Measurements from ENCODE around the gene CTNNB1. TPM values are rescaled to one million over a fixed set of nuclear protein-coding genes. Genes with fewer than 3 reads are reported as not detected.

The CTNNB1 gene
- total RNA-seq, 1 experiment from 2014 or later: 460 TPM

DNA sequence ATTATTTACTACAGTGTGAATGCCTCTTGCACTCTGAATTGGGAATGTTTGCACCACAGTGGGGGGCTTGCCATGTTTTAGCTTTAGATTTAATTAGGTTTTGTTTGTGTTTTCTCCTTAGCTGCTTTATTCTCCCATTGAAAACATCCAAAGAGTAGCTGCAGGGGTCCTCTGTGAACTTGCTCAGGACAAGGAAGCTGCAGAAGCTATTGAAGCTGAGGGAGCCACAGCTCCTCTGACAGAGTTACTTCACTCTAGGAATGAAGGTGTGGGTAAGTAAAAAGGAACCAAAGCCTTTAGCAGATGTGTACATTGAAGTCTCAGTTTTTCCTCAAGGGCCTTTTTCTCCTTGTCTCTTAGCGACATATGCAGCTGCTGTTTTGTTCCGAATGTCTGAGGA, 36.9 kb downstream of the CTNNB1 start:
- Histone ChIP-seq H3K27ac (ENCODE audit: low read length) (no peak overlapping the region), H3K9ac (ENCODE audit: low read length) (no peak overlapping the region), H3K36me3 (ENCODE audit: low read depth, low read length) (peaks cover 87% of the 10 kb centered on the region), H3K4me3 (ENCODE audit: low read length) (no peak overlapping the region), H3K27me3 (ENCODE audit: low read length) (no peaks in the 10 kb centered on the region), H3K79me2 (ENCODE audit: low read length) (no peaks in the 10 kb centered on the region), H3K4me2 (ENCODE audit: low read length) (no peak overlapping the region), H3K4me1 (ENCODE audit: insufficient read depth, low read length) (no peaks in the 10 kb centered on the region), H2AFZ (ENCODE audit: low read length) (no peak overlapping the region), H3F3A (ENCODE audit: low read length, unreplicated experiment) (no peaks in the 10 kb centered on the region), H3K9me2 (replicated peaks; ENCODE audit: low read length) (no peaks in the 10 kb centered on the region), H3K9me3 (ENCODE audit: low read length) (no peaks in the 10 kb centered on the region), H4K20me1 (ENCODE audit: low read length) (peaks cover 22% of the 10 kb centered on the region)
- no peak for ATAC-seq
- CTCF ChIA-PET: no interaction called here
- BruUV-seq (replicated peaks): no TSS peak
- POLR2A ChIA-PET (ENCODE audit: unreplicated experiment): no interaction called here
- TF ChIP-seq EZH2phosphoT487 (IDR thresholded peaks at IDR 0.05; ENCODE audit: borderline replicate concordance, low read length): no peak
- TF ChIP-seq EZH2 (IDR thresholded peaks at IDR 0.05; ENCODE audit: low read length, unreplicated experiment): no peak
- TF ChIP-seq, protein P1, sequence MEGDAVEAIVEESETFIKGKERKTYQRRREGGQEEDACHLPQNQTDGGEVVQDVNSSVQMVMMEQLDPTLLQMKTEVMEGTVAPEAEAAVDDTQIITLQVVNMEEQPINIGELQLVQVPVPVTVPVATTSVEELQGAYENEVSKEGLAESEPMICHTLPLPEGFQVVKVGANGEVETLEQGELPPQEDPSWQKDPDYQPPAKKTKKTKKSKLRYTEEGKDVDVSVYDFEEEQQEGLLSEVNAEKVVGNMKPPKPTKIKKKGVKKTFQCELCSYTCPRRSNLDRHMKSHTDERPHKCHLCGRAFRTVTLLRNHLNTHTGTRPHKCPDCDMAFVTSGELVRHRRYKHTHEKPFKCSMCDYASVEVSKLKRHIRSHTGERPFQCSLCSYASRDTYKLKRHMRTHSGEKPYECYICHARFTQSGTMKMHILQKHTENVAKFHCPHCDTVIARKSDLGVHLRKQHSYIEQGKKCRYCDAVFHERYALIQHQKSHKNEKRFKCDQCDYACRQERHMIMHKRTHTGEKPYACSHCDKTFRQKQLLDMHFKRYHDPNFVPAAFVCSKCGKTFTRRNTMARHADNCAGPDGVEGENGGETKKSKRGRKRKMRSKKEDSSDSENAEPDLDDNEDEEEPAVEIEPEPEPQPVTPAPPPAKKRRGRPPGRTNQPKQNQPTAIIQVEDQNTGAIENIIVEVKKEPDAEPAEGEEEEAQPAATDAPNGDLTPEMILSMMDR (conservative IDR thresholded peaks at IDR 0.05; ENCODE audit: low read depth, low read length): no peak
- intact Hi-C loops (cut with micrococcal nuclease): no loop called here
- DNase-seq: no peak

DNA sequence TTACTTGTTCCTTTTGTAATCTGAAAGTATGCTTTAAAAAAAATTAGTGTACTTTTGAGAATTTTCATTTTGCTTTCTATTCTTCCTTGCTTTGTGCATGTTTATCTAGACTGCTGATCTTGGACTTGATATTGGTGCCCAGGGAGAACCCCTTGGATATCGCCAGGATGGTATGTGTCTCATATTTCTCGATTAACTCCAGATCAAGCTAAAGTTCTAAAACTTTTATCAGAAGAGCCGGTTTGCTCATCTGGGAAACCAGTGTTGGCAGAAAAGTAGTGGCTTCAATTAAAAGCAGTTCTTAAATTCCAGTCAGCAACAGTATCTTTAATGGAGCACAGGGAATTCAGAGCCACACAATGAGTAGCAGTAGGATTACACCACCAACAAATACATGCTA, 38.6 kb downstream of the CTNNB1 start:
- H4K20me1 ChIP-seq (ENCODE audit: low read length): peaks cover 15% of the 10 kb centered on the region
- intact Hi-C loops (cut with micrococcal nuclease): no loop called here
- H3K27ac ChIP-seq (ENCODE audit: low read length): no peak overlapping the region
- DNase-seq (no peak), ATAC-seq (no peak)
- CTCF ChIA-PET: no interaction called here
- H3K9ac ChIP-seq (ENCODE audit: low read length): no peak overlapping the region
- no peak for TF ChIP-seq EZH2phosphoT487 (IDR thresholded peaks at IDR 0.05; ENCODE audit: borderline replicate concordance, low read length)
- TF ChIP-seq, protein P1 (conservative IDR thresholded peaks at IDR 0.05; ENCODE audit: low read depth, low read length): no peak
- TF ChIP-seq EZH2 (IDR thresholded peaks at IDR 0.05; ENCODE audit: low read length, unreplicated experiment): no peak
- POLR2A ChIA-PET (ENCODE audit: unreplicated experiment): no interaction called here
- no peaks in the 10 kb centered on the region for H3K79me2 ChIP-seq (ENCODE audit: low read length)
- no peaks in the 10 kb centered on the region for H3K9me2 ChIP-seq (replicated peaks; ENCODE audit: low read length)
- no peak overlapping the region for H2AFZ ChIP-seq (ENCODE audit: low read length)
- no peaks in the 10 kb centered on the region for H3K27me3 ChIP-seq (ENCODE audit: low read length)
- peaks cover 86% of the 10 kb centered on the region for H3K36me3 ChIP-seq (ENCODE audit: low read depth, low read length)
- no TSS peak for BruUV-seq (replicated peaks)
- no peaks in the 10 kb centered on the region for H3K4me1 ChIP-seq (ENCODE audit: insufficient read depth, low read length)
- no peaks in the 10 kb centered on the region for H3F3A ChIP-seq (ENCODE audit: low read length, unreplicated experiment)
- H3K4me3 ChIP-seq (ENCODE audit: low read length): no peak overlapping the region
- H3K9me3 ChIP-seq (ENCODE audit: low read length): no peaks in the 10 kb centered on the region
- no peak overlapping the region for H3K4me2 ChIP-seq (ENCODE audit: low read length)

DNA sequence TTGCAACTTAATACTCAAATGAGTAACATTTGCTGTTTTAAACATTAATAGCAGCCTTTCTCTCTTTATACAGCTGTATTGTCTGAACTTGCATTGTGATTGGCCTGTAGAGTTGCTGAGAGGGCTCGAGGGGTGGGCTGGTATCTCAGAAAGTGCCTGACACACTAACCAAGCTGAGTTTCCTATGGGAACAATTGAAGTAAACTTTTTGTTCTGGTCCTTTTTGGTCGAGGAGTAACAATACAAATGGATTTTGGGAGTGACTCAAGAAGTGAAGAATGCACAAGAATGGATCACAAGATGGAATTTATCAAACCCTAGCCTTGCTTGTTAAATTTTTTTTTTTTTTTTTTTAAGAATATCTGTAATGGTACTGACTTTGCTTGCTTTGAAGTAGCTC, 40.3 kb downstream of the CTNNB1 start:
- Histone ChIP-seq H2AFZ (ENCODE audit: low read length) (no peak overlapping the region), H3K9me2 (replicated peaks; ENCODE audit: low read length) (no peaks in the 10 kb centered on the region), H3K4me3 (ENCODE audit: low read length) (no peak overlapping the region), H3K9me3 (ENCODE audit: low read length) (no peaks in the 10 kb centered on the region), H3K9ac (ENCODE audit: low read length) (no peak overlapping the region), H3F3A (ENCODE audit: low read length, unreplicated experiment) (no peaks in the 10 kb centered on the region), H3K36me3 (ENCODE audit: low read depth, low read length) (peaks cover 70% of the 10 kb centered on the region), H3K27ac (ENCODE audit: low read length) (no peak overlapping the region), H4K20me1 (ENCODE audit: low read length) (peaks cover 8% of the 10 kb centered on the region; the same call in 1 of the 2 replicates), H3K27me3 (ENCODE audit: low read length) (no peaks in the 10 kb centered on the region), H3K4me1 (ENCODE audit: insufficient read depth, low read length) (no peaks in the 10 kb centered on the region), H3K79me2 (ENCODE audit: low read length) (no peaks in the 10 kb centered on the region), H3K4me2 (ENCODE audit: low read length) (no peak overlapping the region)
- intact Hi-C loops (cut with micrococcal nuclease): no loop called here
- CTCF ChIA-PET: interaction anchor here (0.6 kb wide), 3 partner anchors 94 to 211 kb away, joined by 6 to 7 read pairs (median 7); no protein-coding TSS in a partner anchor
- POLR2A ChIA-PET (ENCODE audit: unreplicated experiment): no interaction called here
- no peak for ATAC-seq
- no peak for DNase-seq
- BruUV-seq (replicated peaks): no TSS peak
- TF ChIP-seq, protein P1 (conservative IDR thresholded peaks at IDR 0.05; ENCODE audit: low read depth, low read length): no peak
- TF ChIP-seq EZH2 (IDR thresholded peaks at IDR 0.05; ENCODE audit: low read length, unreplicated experiment) (no peak), EZH2phosphoT487 (IDR thresholded peaks at IDR 0.05; ENCODE audit: borderline replicate concordance, low read length) (no peak)
